GM23248 (cell line): ENCODE data around the gene ALG9.

Experiments used
- EZH2 ChIP-seq: fragments of 200-600 bp; sonication (generic); IDR thresholded peaks from 2 replicates; pipeline ENCODE4 v1.6.1; 2018; ENCODE audit warnings: antibody characterized with exemption, mild to moderate bottlenecking; ENCODE audit not compliant: insufficient read depth, poor library complexity, severe bottlenecking
- EZH2phosphoT487 ChIP-seq: fragments of 200-600 bp; sonication (generic); IDR thresholded peaks from 2 replicates; pipeline ENCODE4 v1.6.1; 2018; ENCODE audit warnings: antibody characterized with exemption, moderate library complexity, mild to moderate bottlenecking, low read depth; ENCODE audit not compliant: insufficient read depth

- TF ChIP-seq EZH2phosphoT487 (no peak), EZH2 (no peak)
These were observed 42.0 kb downstream of the ALG9 start for GRCh38 chr11:111829185-111829968.
